Measurements from ENCODE around the gene ARGFX. TPM values are rescaled to one million over a fixed set of nuclear protein-coding genes. Genes with fewer than 3 reads are reported as not detected.

ARGFX gene
- total and polyA plus RNA-seq, 9 of the 15 experiments (the other 6 are each of a cell fraction or from before 2014, with no cell fraction given): not detected

GRCh38 chr3:121545574-121546455 lies 21.9 kb upstream of the ARGFX start, which contains the start of gene POLQ (continued):
- TF ChIP-seq NEUROD1 (IDR thresholded peaks at IDR 0.05; ENCODE audit: borderline replicate concordance, low read depth, low read length, partially characterized antibody): no peak
- TF ChIP-seq MEF2A (IDR thresholded peaks at IDR 0.05; ENCODE audit: control insufficient read depth, low read depth, low read length): no peak
- no peak for TF ChIP-seq GATAD2A (IDR thresholded peaks at IDR 0.05)
- TF ChIP-seq BHLHE40 (IDR thresholded peaks at IDR 0.05; ENCODE audit: low read length): no peak
- no peak for TF ChIP-seq FOS (IDR thresholded peaks at IDR 0.05; ENCODE audit: extremely low read depth, insufficient read length)
- TF ChIP-seq HDAC6 (IDR thresholded peaks at IDR 0.05; ENCODE audit: low read depth, low read length): no peak
- no peak for TF ChIP-seq RB1 (IDR thresholded peaks at IDR 0.05; ENCODE audit: low read depth)
- TF ChIP-seq ZNF561 (CRISPR knock-in tag; conservative IDR thresholded peaks at IDR 0.05): no peak
- TF ChIP-seq FOXK2 (conservative IDR thresholded peaks at IDR 0.05 in 1 of 2, IDR thresholded peaks at IDR 0.05 in 1 of 2; ENCODE audit: low read depth in 2 of 2): 0 out of 4 replicates have a peak, but pooled peaks of 1 of the 2 experiments have one; percentile 40
- TF ChIP-seq HLTF (IDR thresholded peaks at IDR 0.05): no peak
- TF ChIP-seq EGR1 (conservative IDR thresholded peaks at IDR 0.05): no peak
- TF ChIP-seq RBM22 (IDR thresholded peaks at IDR 0.05; ENCODE audit: low read depth, low read length, poor library complexity, severe bottlenecking): no peak
- no peak for TF ChIP-seq VEZF1 (CRISPR knock-in tag; IDR thresholded peaks at IDR 0.05)
- TF ChIP-seq HNRNPH1 (optimal IDR thresholded peaks at IDR 0.05; ENCODE audit: low read depth, low read length): no peak
- no peak for TF ChIP-seq ELF4 (CRISPR knock-in tag; IDR thresholded peaks at IDR 0.05)
- TF ChIP-seq BRD9 (IDR thresholded peaks at IDR 0.05; ENCODE audit: low read depth, partially characterized antibody): no peak
- TF ChIP-seq ZNF280B (CRISPR knock-in tag; IDR thresholded peaks at IDR 0.05): no peak
- TF ChIP-seq HOXB6 (CRISPR knock-in tag; IDR thresholded peaks at IDR 0.05; ENCODE audit: borderline replicate concordance): no peak

Data from K562 (cell line).